Measurements from ENCODE around the gene PHYHD1.

DNA sequence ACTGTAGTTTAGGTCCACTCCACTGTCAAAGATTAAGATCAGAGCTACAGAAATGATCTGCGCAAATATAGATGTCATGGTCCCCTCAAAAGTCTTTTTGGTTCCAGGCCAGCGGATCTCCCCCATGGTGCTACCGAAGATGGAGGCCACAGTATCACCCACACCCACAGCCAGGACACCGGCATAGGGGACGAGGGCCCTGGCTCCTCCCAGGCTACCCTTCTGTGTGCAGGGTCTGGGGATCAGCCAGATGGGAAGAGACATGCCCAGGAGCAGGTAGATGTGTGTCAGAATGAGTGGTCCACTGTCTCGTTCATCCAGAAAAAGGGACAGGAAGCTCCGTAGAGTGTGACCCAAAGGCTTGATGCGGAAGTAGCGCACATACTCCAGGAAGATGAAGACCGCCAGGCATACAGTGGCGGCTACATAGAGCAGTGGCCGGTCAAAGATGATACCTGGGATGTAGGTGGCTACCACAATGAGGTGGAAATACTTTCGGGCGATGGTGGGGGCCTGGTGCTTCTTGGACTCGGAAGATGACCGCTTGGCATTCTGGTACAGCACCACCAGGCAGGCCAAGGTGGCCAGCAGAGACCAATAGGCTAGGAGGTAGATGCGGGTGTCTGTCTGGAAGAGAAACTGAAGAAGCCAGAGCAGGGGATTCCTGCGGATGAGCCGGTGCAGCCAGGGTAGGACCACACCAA lies 25.2 kb downstream of the PHYHD1 start:
- no peak for TF ChIP-seq POLR2A (IDR thresholded peaks at IDR 0.05)
- TF ChIP-seq, protein P1, sequence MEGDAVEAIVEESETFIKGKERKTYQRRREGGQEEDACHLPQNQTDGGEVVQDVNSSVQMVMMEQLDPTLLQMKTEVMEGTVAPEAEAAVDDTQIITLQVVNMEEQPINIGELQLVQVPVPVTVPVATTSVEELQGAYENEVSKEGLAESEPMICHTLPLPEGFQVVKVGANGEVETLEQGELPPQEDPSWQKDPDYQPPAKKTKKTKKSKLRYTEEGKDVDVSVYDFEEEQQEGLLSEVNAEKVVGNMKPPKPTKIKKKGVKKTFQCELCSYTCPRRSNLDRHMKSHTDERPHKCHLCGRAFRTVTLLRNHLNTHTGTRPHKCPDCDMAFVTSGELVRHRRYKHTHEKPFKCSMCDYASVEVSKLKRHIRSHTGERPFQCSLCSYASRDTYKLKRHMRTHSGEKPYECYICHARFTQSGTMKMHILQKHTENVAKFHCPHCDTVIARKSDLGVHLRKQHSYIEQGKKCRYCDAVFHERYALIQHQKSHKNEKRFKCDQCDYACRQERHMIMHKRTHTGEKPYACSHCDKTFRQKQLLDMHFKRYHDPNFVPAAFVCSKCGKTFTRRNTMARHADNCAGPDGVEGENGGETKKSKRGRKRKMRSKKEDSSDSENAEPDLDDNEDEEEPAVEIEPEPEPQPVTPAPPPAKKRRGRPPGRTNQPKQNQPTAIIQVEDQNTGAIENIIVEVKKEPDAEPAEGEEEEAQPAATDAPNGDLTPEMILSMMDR (IDR thresholded peaks at IDR 0.05) = no peak
